ENCODE results near the gene TMOD1. TPM values are rescaled to one million over a fixed set of nuclear protein-coding genes. Genes with fewer than 3 reads are reported as not detected.
A peak's percentile ranks its signal among the peaks of the same experiment; 100 is the strongest.
"Not testable (repeated sequence)": the region's sequence is repeated elsewhere in the genome, so short reads cannot be mapped to it uniquely, and the experiment has no call there.

The TMOD1 gene
- total RNA-seq, 1 experiment from 2014 or later: not detected

DNA sequence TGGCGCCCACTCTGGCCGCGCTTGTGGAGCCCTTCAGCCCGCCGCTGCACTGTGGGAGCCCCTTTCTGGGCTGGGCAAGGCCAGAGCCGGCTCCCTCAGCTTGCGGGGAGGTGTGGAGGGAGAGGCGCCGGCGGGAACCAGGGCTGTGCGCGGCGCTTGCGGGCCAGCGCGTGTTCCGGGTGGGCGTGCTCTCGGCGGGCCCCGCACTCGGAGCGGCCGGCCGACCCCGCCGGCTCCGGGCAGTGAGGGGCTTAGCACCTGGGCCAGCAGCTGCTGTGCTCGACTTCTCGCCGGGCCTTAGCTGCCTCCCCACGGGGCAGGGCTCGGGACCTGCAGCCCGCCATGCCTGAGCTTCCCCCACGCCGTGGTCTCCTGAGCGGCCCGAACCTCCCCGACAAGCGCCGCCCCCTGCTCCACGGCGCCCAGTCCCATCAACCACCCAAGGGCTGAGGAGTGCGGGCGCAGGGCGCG is 72.7 kb downstream of the TMOD1 start:
- in situ Hi-C loops (cut with HindIII; ENCODE audit: low sequenced_read_pairs); DNase-seq (ENCODE audit: low spot score): not testable (repeated sequence)

DNA sequence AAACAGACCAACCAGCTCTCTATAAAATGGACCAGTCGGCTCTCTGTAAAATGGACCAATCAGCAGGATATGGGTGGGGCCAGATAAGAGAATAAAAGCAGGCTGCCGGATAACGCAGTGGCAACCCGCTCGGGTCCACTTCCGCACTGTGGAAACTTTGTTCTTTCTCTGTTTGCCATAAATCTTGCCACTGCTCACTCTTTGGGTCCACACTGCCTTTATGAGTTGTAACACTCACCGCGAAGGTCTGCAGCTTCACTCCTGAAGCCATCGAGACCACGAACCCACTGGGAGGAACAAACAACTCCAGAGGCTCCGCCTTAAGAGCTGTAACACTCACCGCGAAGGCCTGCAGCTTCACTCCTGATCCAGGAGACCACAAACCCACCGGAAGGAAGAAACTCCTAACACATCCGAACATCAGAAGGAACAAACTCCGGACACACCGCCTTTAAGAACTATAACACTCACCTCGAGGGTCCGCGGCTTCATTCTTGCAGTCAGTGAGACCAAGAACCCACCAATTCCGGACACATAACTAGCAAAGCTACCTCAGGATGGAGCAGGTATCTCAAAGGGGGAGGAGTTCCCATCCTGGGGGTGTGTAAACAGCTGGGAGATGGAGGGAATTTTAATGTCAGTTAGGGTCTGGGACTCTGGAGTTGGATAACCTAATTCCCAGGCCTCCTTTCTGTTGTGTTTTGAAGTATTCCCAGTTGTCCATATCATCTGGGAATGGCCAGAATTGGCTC is 73.6 kb downstream of the TMOD1 start:
- in situ Hi-C loops (cut with HindIII; ENCODE audit: low sequenced_read_pairs); DNase-seq (ENCODE audit: low spot score): not testable (repeated sequence)

DNA sequence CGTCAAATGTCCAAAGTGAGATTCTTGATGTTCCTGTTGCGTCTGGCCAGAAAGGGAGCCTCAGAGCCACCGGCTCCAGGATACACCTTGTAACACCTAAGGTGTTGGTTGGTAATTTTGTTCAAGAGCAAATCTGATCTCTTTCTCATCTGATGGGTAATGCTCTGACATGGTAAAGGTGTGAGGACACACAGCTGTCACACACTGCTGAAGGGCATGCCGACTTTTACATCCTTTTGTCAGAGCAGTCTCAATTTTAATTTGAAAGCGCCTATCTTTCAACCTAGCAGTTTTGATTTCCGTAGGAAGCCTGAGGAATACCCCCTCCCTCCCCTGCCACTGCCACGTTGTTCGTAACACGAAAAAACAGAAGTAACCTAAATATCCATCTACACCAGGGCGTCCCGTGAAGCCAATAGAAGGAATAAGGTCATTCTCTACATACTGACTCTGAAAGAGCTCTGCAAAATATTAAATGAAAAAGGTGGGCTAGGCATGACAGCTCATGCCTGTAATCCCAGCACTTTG is 74.3 kb downstream of the TMOD1 start:
- DNase-seq (ENCODE audit: low spot score): no peak
- in situ Hi-C loops (cut with HindIII; ENCODE audit: low sequenced_read_pairs): no loop called here

DNA sequence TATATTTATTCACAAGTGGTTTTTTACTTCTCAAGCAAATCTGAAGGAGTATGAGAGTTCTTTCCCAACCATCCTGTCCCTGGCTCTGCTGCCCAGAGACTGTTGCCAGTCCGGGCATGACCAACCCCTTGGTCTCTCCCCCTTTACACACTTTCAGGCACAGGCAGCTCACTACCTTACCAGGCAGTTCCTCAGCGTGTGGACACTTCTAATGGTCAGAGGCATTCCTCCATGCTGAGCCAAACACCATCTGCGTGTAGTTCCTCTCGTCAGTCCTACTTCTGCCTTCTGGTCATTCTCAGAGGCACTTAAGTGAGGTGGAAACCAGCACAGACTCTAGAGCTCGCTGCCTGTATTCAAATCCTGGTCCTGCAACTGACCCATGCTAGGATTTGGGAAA is 75.6 kb downstream of the TMOD1 start:
- no peak for DNase-seq (ENCODE audit: low spot score)
- in situ Hi-C loops (cut with HindIII; ENCODE audit: low sequenced_read_pairs): no loop called here

DNA sequence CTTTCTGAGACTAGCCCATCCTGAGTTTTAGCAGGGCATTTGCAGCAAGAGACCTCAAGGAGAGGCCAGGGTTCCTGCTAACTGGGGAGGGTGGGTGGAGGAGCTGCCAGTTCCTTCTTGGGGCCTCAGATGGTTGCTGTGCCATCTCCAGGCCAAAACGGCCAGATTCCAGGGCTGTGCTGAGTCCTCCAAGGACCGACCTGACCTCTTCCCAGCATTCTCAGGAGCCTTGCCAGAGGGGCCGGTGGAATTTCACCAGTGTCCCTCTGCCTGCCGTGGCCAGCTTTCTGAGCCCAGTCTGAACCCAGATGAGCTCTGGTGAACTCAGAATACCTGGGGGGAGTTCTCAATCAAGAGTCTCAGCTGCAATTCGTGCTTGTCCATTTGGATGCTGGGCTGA is 77.4 kb downstream of the TMOD1 start:
- in situ Hi-C loops (cut with HindIII; ENCODE audit: low sequenced_read_pairs): no loop called here
- DNase-seq (ENCODE audit: low spot score): peak; percentile 82

DNA sequence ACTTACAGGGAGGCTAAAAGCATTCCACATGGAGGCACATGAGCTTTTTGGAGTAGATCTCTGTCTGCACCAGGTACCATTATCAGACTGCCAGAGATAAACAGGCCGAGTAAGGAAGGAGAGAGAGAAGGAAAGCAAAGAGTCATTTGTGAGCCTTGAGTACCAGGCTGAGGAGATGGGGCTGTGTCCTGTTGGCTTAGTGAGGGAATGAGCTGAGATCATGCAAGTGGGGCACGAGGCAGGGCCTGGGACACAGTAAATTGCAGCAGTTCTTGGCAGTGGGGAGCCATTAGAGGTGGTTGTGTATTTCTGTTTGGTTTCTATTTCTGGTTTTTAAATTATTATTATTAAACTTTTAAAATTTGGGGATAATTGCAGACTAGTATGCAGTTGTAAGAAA is 78.4 kb downstream of the TMOD1 start:
- in situ Hi-C loops (cut with HindIII; ENCODE audit: low sequenced_read_pairs): no loop called here

DNA sequence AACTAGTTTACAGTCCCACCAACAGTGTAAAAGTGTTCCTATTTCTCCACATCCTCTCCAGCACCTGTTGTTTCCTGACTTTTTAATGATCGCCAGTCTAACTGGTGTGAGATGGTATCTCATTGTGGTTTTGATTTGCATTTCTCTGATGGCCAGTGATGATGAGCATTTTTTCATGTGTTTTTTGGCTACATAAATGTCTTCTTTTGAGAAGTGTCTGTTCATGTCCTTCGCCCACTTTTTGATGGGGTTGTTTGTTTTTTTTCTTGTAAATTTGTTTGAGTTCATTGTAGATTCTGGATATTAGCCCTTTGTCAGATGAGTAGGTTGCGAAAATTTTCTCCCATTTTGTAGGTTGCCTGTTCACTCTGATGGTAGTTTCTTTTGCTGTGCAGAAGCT is 80.1 kb downstream of the TMOD1 start:
- in situ Hi-C loops (cut with HindIII; ENCODE audit: low sequenced_read_pairs); DNase-seq (ENCODE audit: low spot score): not testable (repeated sequence)

More for the DNA sequence above, 78.4 kb downstream of the TMOD1 start:
- DNase-seq (ENCODE audit: low spot score): no peak

DNA sequence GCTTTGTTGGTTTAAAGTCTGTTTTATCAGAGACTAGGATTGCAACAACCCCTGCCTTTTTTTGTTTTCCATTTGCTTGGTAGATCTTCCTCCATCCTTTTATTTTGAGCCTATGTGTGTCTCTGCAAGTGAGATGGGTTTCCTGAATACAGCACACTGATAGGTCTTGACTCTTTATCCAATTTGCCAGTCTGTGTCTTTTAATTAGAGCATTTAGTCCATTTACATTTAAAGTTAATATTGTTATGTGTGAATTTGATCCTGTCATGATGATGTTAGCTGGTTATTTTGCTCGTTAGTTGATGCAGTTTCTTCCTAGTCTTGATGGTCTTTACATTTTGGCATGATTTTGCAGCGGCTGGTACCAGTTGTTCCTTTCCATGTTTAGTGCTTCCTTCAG is 83.3 kb downstream of the TMOD1 start:
- not testable (repeated sequence) for DNase-seq (ENCODE audit: low spot score)

DNA sequence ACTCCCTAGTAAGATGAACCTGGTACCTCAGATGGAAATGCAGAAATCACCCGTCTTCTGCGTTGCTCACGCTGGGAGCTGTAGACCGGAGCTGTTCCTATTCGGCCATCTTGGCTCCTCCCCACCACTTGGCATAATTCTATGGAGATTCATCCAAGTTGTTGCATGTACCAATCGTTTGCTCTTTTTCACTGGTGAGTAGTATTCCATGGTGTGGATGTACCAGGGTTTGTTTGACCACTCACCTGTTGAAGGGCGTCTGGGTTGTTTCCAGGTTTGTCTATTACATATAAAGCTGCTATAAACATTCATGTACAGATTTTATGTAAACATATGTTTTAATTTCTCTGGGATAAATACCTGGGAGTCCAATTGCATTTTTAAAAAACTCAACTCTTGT is 85.4 kb downstream of the TMOD1 start:
- in situ Hi-C loops (cut with HindIII; ENCODE audit: low sequenced_read_pairs); DNase-seq (ENCODE audit: low spot score): not testable (repeated sequence)

More for the DNA sequence above, 83.3 kb downstream of the TMOD1 start:
- in situ Hi-C loops (cut with HindIII; ENCODE audit: low sequenced_read_pairs): not testable (repeated sequence)

DNA sequence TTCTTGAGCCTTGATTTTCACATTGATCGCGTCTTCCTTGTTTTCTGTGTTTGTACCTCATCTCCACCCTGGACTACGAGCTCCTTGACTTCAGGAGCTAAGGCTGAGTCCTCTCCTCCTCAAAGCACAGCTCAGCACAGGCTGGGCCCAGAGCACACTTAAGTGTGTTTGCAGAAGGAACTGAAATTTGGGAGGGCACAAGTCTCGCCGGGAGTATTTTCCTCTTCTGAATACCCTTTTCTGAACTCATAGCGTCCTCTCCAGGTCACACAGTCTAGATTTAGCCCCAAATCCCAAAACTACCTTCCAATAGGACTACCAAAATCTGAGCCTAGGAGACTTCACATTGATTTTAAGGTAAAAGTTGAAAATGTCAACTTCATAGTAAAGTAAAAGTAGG is 90.1 kb downstream of the TMOD1 start:
- in situ Hi-C loops (cut with HindIII; ENCODE audit: low sequenced_read_pairs): no loop called here
- no peak for DNase-seq (ENCODE audit: low spot score)

DNA sequence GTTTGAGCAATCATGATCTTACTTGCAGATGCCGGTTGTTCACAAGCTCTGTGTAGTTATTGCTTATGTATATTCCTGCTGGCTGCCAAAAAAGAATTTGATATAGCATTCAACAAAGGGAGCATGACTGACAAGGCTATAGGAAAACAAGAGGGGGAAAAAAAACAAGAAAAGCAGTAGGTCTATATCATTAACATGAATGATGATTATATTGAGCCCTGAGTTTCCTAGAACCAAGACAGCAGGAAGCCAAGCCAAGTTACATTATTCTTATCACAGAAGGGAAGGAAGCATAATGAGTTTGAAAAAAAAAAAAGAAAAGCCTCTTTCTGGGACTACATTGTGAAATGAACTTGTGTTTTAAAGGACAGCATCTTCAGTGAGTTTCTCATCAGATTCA is 90.7 kb downstream of the TMOD1 start:
- no peak for DNase-seq (ENCODE audit: low spot score)
- in situ Hi-C loops (cut with HindIII; ENCODE audit: low sequenced_read_pairs): no loop called here

DNA sequence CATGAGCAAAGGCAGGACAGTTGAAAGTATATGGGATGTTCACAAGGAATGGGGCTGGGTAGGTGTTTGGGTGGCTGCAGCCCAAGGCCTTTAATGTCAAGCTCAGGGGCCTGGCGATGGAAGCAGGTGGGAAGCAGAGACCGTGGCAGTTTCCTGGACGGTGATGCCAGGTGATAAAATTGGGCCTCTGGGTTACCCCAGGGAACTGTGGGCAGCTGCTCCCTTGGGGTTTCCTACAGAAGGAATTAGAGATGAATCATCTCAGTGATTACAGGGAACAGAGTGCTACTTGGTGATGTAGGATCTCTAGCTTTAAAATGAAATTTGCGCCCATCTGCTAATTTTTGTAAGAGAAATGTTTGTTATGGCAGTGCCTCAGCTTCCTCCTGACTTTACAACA is 92.5 kb downstream of the TMOD1 start:
- in situ Hi-C loops (cut with HindIII; ENCODE audit: low sequenced_read_pairs): no loop called here
- DNase-seq (ENCODE audit: low spot score): no peak

DNA sequence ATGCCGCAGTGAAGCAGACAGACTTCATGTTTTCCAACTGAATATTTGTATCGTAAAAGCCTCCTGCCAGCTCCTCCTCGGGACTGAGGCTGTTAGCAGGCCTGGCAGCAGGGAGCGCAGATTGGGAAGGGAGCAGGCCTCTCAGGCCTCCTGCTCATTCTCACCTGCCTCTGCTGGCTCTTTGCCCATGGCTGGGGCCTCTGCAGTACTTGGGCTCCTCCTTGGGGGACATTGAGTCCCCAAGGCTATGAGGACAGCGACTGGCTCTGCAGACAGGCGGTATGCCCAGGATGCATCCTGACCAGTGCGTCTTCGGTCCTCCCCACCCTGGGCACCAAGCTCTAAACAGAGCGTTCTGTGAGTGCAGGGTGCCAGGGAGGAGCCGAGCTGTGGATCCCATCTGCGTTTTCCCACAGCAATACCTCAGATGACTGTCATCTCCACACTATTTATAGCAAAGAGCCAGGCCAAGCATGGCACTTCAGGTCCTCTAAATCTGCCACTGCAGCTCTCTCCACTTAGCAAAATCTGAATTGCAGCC is 93.0 kb downstream of the TMOD1 start:
- in situ Hi-C loops (cut with HindIII; ENCODE audit: low sequenced_read_pairs): no loop called here
- peak; percentile 98 for DNase-seq (ENCODE audit: low spot score)

DNA sequence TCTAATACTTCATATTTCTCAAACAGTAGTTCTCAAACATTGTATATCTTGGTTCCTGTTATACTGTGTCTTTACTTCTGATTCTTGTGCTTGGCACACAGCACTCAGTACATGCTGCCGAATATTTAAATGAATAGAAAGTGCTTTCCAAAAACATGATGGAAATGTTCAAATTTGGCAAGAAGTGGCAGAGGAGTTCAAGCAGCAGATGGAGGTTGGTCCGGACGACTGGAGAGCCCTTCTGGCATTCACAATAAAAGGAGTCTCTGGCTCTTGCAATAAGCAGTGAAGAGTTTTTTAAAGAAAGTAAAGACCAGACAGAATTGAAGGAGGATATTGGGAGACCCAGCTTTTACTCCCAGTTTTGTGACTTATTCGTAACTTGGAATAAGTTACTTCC is 95.4 kb downstream of the TMOD1 start:
- in situ Hi-C loops (cut with HindIII; ENCODE audit: low sequenced_read_pairs): no loop called here
- peak; percentile 97 for DNase-seq (ENCODE audit: low spot score)

DNA sequence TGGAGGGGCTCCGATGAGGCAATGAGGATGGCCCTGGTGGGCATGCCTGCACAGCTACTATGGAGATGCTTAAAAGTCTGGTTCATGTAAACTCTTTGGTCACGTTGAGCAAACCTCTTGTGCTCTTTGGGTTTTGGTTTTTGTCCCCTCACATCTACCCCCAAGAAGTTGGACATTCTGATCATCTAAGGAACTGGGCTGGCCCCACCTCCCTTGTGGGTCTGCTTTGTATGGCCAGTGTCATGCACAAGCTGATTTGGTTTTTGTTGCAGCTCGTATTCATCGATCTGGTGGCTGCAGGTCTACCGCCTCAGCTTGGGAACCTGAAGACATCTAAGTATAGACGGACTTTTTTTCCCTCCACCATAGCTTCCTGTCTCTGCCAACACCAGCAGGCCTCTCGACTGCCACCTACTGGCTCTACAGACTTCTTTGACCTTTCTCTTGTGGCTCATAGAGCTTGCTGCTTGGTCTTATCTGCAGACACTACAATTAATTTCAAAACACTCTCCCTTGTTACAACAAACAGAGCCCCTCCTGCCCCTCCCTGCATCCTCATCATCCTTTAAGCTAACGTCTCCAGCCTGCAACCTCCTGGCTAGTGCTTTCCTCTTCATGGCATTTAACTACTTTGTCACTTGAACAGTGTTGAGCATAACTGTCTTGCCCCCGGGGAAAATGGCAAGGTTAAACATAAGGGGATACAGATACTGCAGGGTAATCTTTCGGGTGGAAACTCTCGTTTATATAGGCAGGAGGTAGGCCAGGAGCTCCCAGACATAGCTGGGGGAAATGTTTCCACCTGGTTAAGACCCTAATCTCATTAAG is 97.2 kb downstream of the TMOD1 start:
- DNase-seq (ENCODE audit: low spot score): peak; percentile 89
- in situ Hi-C loops (cut with HindIII; ENCODE audit: low sequenced_read_pairs): no loop called here

DNA sequence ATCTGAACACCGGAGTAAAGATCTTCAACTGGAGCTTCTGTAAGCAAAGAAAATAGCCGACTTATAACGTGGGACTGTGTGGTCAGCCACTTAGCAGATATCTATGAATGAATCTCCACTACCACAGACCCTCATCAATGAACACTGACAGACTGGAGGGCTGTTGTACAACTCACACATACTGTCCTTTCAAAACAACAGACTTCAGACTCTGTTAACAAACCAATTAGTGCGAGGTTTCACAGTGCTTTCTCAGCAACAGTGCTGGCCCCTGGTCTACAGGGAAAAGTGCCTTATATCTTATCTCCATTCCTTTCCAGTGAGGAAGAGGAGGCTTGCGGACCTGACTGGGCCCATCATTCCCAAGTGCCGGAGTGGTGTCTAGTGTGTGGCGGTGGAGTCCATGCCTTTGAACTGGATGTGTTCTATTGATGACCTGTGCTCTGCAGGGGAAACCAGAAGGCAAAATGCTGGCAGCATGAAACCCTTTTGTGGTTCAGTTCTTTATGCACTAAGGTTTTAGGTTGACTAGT is 97.9 kb downstream of the TMOD1 start:
- no peak for DNase-seq (ENCODE audit: low spot score)
- in situ Hi-C loops (cut with HindIII; ENCODE audit: low sequenced_read_pairs): no loop called here

DNA sequence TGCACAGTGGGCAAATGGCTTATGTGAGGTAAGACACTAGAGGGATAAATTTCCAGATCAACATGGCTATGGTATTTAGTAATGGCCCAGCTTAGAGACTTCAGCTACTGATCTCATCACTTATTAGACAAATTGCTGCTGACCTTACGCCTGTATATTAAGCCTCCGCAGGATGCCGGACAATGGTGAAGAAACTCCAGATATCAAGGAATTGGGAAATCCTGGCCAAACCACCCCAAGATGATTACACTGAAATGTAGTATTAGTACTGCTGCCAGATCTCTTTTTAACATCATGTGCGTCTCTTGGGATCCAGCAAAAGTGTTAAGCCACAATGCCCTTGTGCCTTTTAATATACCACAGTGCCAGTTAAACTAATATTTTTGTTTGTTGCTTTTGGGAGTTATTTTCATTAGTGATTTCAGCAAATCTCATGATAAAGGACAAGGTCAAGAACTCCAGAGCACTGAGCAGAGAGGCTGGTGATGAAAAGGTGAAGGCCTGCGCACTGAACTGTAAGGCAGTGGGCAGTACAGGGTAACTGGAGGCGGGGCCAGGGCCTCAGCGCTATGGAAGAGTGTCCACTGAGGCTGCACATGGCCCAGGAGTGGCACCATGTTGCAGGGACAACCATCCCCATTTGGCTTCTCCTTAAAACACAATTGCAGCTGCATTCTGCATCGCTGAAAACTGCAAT is 99.2 kb downstream of the TMOD1 start:
- DNase-seq (ENCODE audit: low spot score): no peak
- in situ Hi-C loops (cut with HindIII; ENCODE audit: low sequenced_read_pairs): no loop called here

DNA sequence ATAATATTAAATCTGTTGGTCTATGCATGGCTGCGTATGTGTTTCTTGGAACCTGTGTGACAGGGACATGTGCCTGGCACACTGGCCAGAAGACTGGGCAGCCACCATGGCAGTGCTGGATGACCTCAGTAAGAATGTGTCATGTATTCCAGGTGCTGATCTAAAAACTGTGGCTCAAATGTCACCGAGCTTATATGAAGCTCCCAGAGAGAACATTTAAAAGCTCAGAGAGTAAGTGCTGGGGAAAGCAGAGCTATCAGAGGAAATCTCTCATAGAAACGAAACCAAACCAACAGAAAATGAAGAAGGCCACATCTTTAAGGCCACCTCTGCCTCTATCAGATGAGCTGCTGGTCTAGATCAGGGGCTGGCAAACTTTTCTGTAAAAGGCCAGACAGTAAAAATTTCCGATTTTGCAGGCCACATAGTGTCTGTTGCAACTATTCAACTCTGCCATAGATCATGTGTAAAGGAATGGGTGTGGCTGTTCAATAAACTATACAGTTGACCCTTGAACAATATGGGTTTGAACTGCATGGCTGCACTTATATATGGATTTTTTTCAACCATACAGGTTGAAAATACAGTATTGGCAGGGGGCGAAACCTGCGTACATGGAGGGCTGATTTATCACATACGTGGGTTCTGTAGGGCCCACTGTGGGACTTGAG is 99.9 kb downstream of the TMOD1 start:
- in situ Hi-C loops (cut with HindIII; ENCODE audit: low sequenced_read_pairs): no loop called here

DNA sequence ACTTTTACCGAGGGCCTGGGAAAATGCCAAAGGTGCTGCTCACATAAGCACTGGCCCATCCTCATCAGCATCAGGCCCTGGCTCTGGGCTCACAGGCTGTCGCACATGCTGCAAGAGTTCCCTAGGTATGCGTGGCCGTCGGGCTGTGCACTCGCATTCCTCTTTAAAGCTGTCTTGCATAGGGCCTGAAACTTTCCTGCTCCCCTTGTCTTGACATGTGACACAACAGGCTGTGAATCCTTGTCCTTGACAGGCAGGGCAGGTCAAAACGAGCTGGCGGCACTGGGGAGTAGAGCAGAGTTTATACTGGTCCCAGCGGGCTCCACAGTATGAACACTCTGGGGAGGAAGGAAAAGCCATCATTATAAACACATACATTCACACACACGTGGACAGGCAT is 101.0 kb downstream of the TMOD1 start:
- DNase-seq (ENCODE audit: low spot score): peak; percentile 61
- in situ Hi-C loops (cut with HindIII; ENCODE audit: low sequenced_read_pairs): no loop called here

More for the DNA sequence above, 99.9 kb downstream of the TMOD1 start:
- no peak for DNase-seq (ENCODE audit: low spot score)
